H1 (cell line): Measurements from ENCODE around the gene MICU1. TPM values are rescaled to one million over a fixed set of nuclear protein-coding genes. Genes with fewer than 3 reads are reported as not detected.
A peak's percentile ranks its signal among the peaks of the same experiment; 100 is the strongest.

Experiments used
- CTCF ChIA-PET: fragments of 300-600 bp; sonication (Branson Sonifier 250); formaldehyde crosslinking; loops from one replicate; lab custom pipeline; 2021; ENCODE audit not compliant: partially characterized antibody; lab: Charles Lee
- POLR2A ChIA-PET: fragments of 300-600 bp; sonication (Branson Sonifier 250); formaldehyde crosslinking; loops from one replicate; lab custom pipeline; 2021; ENCODE audit warnings: inconsistent platforms; ENCODE audit not compliant: partially characterized antibody; lab: Charles Lee
- DNase-seq, 2 experiments: peaks; one replicate each; pipeline versions ENCODE4 v3.0.0 to v3.0.0-alpha.2; 2010 to 2022; ENCODE audit warnings: low spot score in 2 of 2, low read depth in 1 of 2, mixed read lengths in 1 of 2
- FAIRE-seq: peaks from 2 replicates; lab custom pipeline; 2011; peaks lifted over from hg19 to GRCh38; lab: Jason Lieb, UNC
- H2AFZ ChIP-seq: 2 replicates; pipeline ENCODE4 v1.8.1; 2012; ENCODE audit warnings: low read length, inconsistent platforms
- H2AK5ac ChIP-seq: 2 replicates; pipeline ENCODE4 v1.6.1; 2013; ENCODE audit warnings: low read depth, low read length
- H2BK120ac ChIP-seq: replicated peaks from 2 replicates; pipeline ENCODE3; 2013; ENCODE audit warnings: low read depth, low read length, inconsistent platforms
- H2BK12ac ChIP-seq: 2 replicates; pipeline ENCODE4 v1.6.1; 2013; ENCODE audit warnings: low read depth, low read length
- H2BK15ac ChIP-seq: 2 replicates; pipeline ENCODE4 v1.6.1; 2013; ENCODE audit warnings: low read length
- H2BK20ac ChIP-seq: 2 replicates; pipeline ENCODE4 v1.6.1; 2013; ENCODE audit warnings: low read length
- H2BK5ac ChIP-seq: 2 replicates; pipeline ENCODE4 v1.6.1; 2013; ENCODE audit warnings: low read depth, low read length
- H3K14ac ChIP-seq: 2 replicates; pipeline ENCODE4 v1.6.1; 2013; ENCODE audit warnings: inconsistent platforms; ENCODE audit not compliant: insufficient read length
- H3K18ac ChIP-seq: 2 replicates; pipeline ENCODE4 v1.6.1; 2013; ENCODE audit warnings: low read length; ENCODE audit errors: extremely low read depth
- H3K23ac ChIP-seq: 2 replicates; pipeline ENCODE4 v1.6.1; 2013; ENCODE audit warnings: inconsistent platforms; ENCODE audit not compliant: insufficient read length
- H3K23me2 ChIP-seq: 2 replicates; pipeline ENCODE4 v1.6.1; 2013; ENCODE audit warnings: low read depth, low read length
- H3K27ac ChIP-seq: 2 replicates; pipeline ENCODE4 v1.6.1; 2011; ENCODE audit warnings: low read depth, low read length, inconsistent platforms
- H3K27me3 ChIP-seq, 4 experiments: replicated peaks in 1 of 4; 1 replicate in 1 of 4; 2 replicates in 3 of 4; pipeline versions ENCODE4 v1.6.1 to v1.8.1; 2011 to 2013; ENCODE audit warnings: low read length in 3 of 4, mild to moderate bottlenecking in 3 of 4, inconsistent platforms in 2 of 4, mixed read lengths in 2 of 4, moderate library complexity in 1 of 4; ENCODE audit not compliant: control insufficient read depth in 3 of 4, insufficient read depth in 3 of 4; ENCODE audit errors: extremely low read depth in 1 of 4
- H3K36me3 ChIP-seq, 4 experiments: 2 replicates each; pipeline versions ENCODE4 v1.6.1 to v1.8.1; 2011 to 2013; ENCODE audit warnings: mild to moderate bottlenecking in 4 of 4, low read length in 3 of 4, moderate library complexity in 2 of 4, control low read depth in 1 of 4, inconsistent platforms in 1 of 4; ENCODE audit not compliant: insufficient read depth in 4 of 4, control insufficient read depth in 2 of 4
- H3K4ac ChIP-seq: replicated peaks from 2 replicates; pipeline ENCODE3; 2013; ENCODE audit warnings: low read length, low read depth, mixed read lengths, inconsistent platforms; ENCODE audit not compliant: insufficient read length
- H3K4me1 ChIP-seq, 4 experiments: replicated peaks in 1 of 4; 1 replicate in 1 of 4; 2 replicates in 3 of 4; pipeline versions ENCODE4 v1.6.1 to v1.8.1; 2011 to 2013; ENCODE audit warnings: low read length in 3 of 4, inconsistent platforms in 2 of 4, mixed read lengths in 1 of 4; ENCODE audit not compliant: insufficient read depth in 4 of 4, control insufficient read depth in 3 of 4
- H3K4me2 ChIP-seq, 2 experiments: 2 replicates each; pipeline versions ENCODE4 v1.6.1 to v1.8.1; 2011 to 2013; ENCODE audit warnings: low read depth in 2 of 2, low read length in 2 of 2, control low read depth in 1 of 2, inconsistent platforms in 1 of 2, mild to moderate bottlenecking in 1 of 2; ENCODE audit not compliant: insufficient read depth in 1 of 2
- H3K4me3 ChIP-seq, 4 experiments: fragments of 200-600, 300-600 bp in 1 of 4; sonication (generic), shearing (Covaris generic), sonication (Bioruptor Twin) in 1 of 4; 2 replicates each; pipeline versions ENCODE4 v1.5.1 to v1.8.1; 2011 to 2016; ENCODE audit warnings: low read length in 4 of 4, low read depth in 3 of 4, control low read depth in 2 of 4, inconsistent platforms in 2 of 4, mild to moderate bottlenecking in 2 of 4, mixed read lengths in 1 of 4, moderate library complexity in 1 of 4; ENCODE audit not compliant: insufficient read depth in 2 of 4; ENCODE audit errors: extremely low read depth in 1 of 4
- H3K56ac ChIP-seq: replicated peaks from 2 replicates; pipeline ENCODE3; 2013; ENCODE audit warnings: low read depth, mild to moderate bottlenecking, mixed read lengths, low read length, inconsistent platforms; ENCODE audit not compliant: insufficient read length
- H3K79me1 ChIP-seq: 2 replicates; pipeline ENCODE4 v1.6.1; 2013; ENCODE audit warnings: low read depth, low read length, control low read depth
- H3K79me2 ChIP-seq, 2 experiments: 2 replicates each; pipeline versions ENCODE4 v1.6.1 to v1.8.1; 2012 to 2013; ENCODE audit warnings: low read length in 2 of 2, mild to moderate bottlenecking in 2 of 2, inconsistent platforms in 1 of 2; ENCODE audit not compliant: insufficient read depth in 2 of 2, control insufficient read depth in 1 of 2
- H3K9ac ChIP-seq, 4 experiments: replicated peaks in 1 of 4; 1 replicate in 1 of 4; 2 replicates in 3 of 4; pipeline versions ENCODE4 v1.6.1 to v1.8.1; 2011 to 2013; ENCODE audit warnings: low read depth in 3 of 4, low read length in 3 of 4, control low read depth in 2 of 4, mild to moderate bottlenecking in 2 of 4, moderate library complexity in 2 of 4, inconsistent platforms in 1 of 4; ENCODE audit errors: extremely low read depth in 1 of 4
- H3K9me3 ChIP-seq, 2 experiments: 2 replicates each; pipeline versions ENCODE4 v1.6.1 to v1.8.1; 2012 to 2013; ENCODE audit warnings: mild to moderate bottlenecking in 2 of 2, moderate library complexity in 2 of 2, control low read depth in 1 of 2, inconsistent platforms in 1 of 2, low read depth in 1 of 2, low read length in 1 of 2, mixed read lengths in 1 of 2; ENCODE audit not compliant: insufficient read depth in 2 of 2
- H4K20me1 ChIP-seq, 2 experiments: replicated peaks in 1 of 2; 2 replicates each; pipeline versions ENCODE3 to v1.8.1; 2011 to 2013; ENCODE audit warnings: inconsistent platforms in 2 of 2, low read length in 2 of 2, mild to moderate bottlenecking in 1 of 2; ENCODE audit not compliant: insufficient read depth in 2 of 2, control insufficient read depth in 1 of 2
- H4K5ac ChIP-seq: 2 replicates; pipeline ENCODE4 v1.6.1; 2013; ENCODE audit warnings: low read length, low read depth, mixed read lengths, inconsistent platforms; ENCODE audit not compliant: insufficient read length
- H4K8ac ChIP-seq: 2 replicates; pipeline ENCODE4 v1.8.0; 2013; ENCODE audit warnings: mild to moderate bottlenecking, moderate library complexity, low read length, inconsistent platforms; ENCODE audit not compliant: insufficient read depth; ENCODE audit errors: extremely low read depth
- H4K91ac ChIP-seq: replicated peaks from 2 replicates; pipeline ENCODE3; 2013; ENCODE audit warnings: low read length, mixed read lengths, inconsistent platforms; ENCODE audit not compliant: insufficient read length
- BACH1 ChIP-seq: IDR thresholded peaks from 2 replicates; pipeline ENCODE4 v1.6.1; 2012; ENCODE audit warnings: low read length, improper control_type of control experiment
- CBX5 ChIP-seq: fragments of 300-800, 300-1000 bp; sonication (generic); IDR thresholded peaks from 2 replicates; pipeline ENCODE4 v1.7.1; 2016; ENCODE audit warnings: antibody characterized with exemption, low read length, low read depth
- CEBPB ChIP-seq: IDR thresholded peaks from 2 replicates; pipeline ENCODE4 v1.6.1; 2012; ENCODE audit warnings: low read depth, low read length
- CTCF ChIP-seq, 3 experiments: IDR thresholded peaks; 1 replicate in 2 of 3; 2 replicates in 1 of 3; pipeline versions ENCODE4 v1.5.1 to v1.6.1; 2011; ENCODE audit warnings: low read length in 3 of 3, mild to moderate bottlenecking in 3 of 3, inconsistent platforms in 2 of 3, low read depth in 1 of 3, moderate library complexity in 1 of 3; ENCODE audit not compliant: insufficient read depth in 1 of 3; ENCODE audit errors: control extremely low read depth in 1 of 3
- EGR1 ChIP-seq: IDR thresholded peaks from 2 replicates; pipeline ENCODE4 v1.6.1; 2011; ENCODE audit warnings: low read depth, low read length, borderline replicate concordance
- JUN ChIP-seq: IDR thresholded peaks from 2 replicates; pipeline ENCODE4 v1.6.1; 2011; ENCODE audit warnings: low read depth, mild to moderate bottlenecking, improper control_type of control experiment, low read length
- POLR2A ChIP-seq, 2 experiments: IDR thresholded peaks; 1 replicate in 1 of 2; 2 replicates in 1 of 2; pipeline ENCODE4 v1.6.1; 2011; ENCODE audit warnings: low read depth in 2 of 2, low read length in 2 of 2, mild to moderate bottlenecking in 2 of 2; ENCODE audit errors: control extremely low read depth in 1 of 2
- RAD21 ChIP-seq, 2 experiments: IDR thresholded peaks in 1 of 2; conservative IDR thresholded peaks in 1 of 2; 2 replicates each; pipeline ENCODE4 v1.6.1; 2011; ENCODE audit warnings: low read depth in 2 of 2, low read length in 2 of 2, improper control_type of control experiment in 1 of 2, inconsistent platforms in 1 of 2, mild to moderate bottlenecking in 1 of 2, moderate library complexity in 1 of 2
- SAP30 ChIP-seq: fragments of 300-600 bp; sonication (generic); IDR thresholded peaks from 2 replicates; pipeline ENCODE4 v1.7.1; 2012; ENCODE audit warnings: low read length, moderate library complexity, mild to moderate bottlenecking, inconsistent platforms; ENCODE audit not compliant: insufficient read depth, insufficient replicate concordance
- TAF7 ChIP-seq: optimal IDR thresholded peaks from 2 replicates; pipeline ENCODE3; 2011; ENCODE audit warnings: low read depth, mild to moderate bottlenecking, inconsistent platforms, low read length, moderate library complexity, borderline replicate concordance
- whole genome bisulfite sequencing, 2 experiments: shearing (Covaris generic) in 1 of 2; methylation state at CpG; one replicate each; pipeline versions ENCODE4 v1.1.6 to v1.1.7; 2013 to 2015; ENCODE audit warnings: low lambda C conversion rate in 2 of 2, mixed read lengths in 2 of 2, inconsistent platforms in 1 of 2, low coverage in 1 of 2, missing lambda C conversion rate in 1 of 2; ENCODE audit not compliant: insufficient replicate concordance in 2 of 2, insufficient coverage in 1 of 2, insufficient read length in 1 of 2; ENCODE audit errors: extremely low coverage in 1 of 2, missing lambda C conversion rate in 1 of 2; 5-methylcytosine and 5-hydroxymethylcytosine counted together
- polyA plus RNA-seq, 7 experiments: library from polyadenylated mRNA; depleted of rRNA in 3 of 7; stranded (reverse) in 5 of 7; unstranded in 2 of 7; fragments of >200 nt in 5 of 7; fragments of 200-250 nt in 2 of 7; gene quantifications; 1 replicate in 5 of 7; 2 replicates in 1 of 7; 4 replicates in 1 of 7; pipeline versions ENCODE4 v1.2.1 to v1.2.3, GENCODE V29; 2011 to 2013; ENCODE audit warnings: missing spikeins in 2 of 7, mixed read lengths in 2 of 7
- total RNA-seq: library from RNA; stranded (reverse); fragmentation: NEBNext Ultra II Directional; extraction: Animal tissue kit (Norgen Biotek cat#: 25700); gene quantifications from 2 replicates; pipeline ENCODE4 v1.2.1, GENCODE V29; 2021

MICU1 gene
- total and polyA plus RNA-seq, 2 of the 8 experiments (the other 6 are each of a cell fraction or from before 2014, with no cell fraction given): 18.0 to 36.7 TPM

- H3K36me3 ChIP-seq: no peaks in the 10 kb centered on the region
- H3K9ac ChIP-seq: no peak overlapping the region
- no peak overlapping the region for H3K23ac ChIP-seq
- no peak overlapping the region for H4K5ac ChIP-seq
- 0 out of 2 replicates have a peak overlapping the region, but pooled peaks have one; percentile 17 for H2BK12ac ChIP-seq
- no peak overlapping the region for H2BK5ac ChIP-seq
- no peak overlapping the region for H4K91ac ChIP-seq
- DNase-seq: no peak
- no peak overlapping the region for H2AFZ ChIP-seq
- H2BK20ac ChIP-seq: no peak overlapping the region
- no peak overlapping the region for H3K56ac ChIP-seq
- ChIA-PET POLR2A (no interaction called here), CTCF (interaction anchor here (1.2 kb wide), 1 partner anchor 175 kb away, joined by 3 read pairs; no protein-coding TSS in a partner anchor)
- no peaks in the 10 kb centered on the region for H3K23me2 ChIP-seq
- H3K79me2 ChIP-seq: no peaks in the 10 kb centered on the region
- H3K14ac ChIP-seq: no peak overlapping the region
- H3K18ac ChIP-seq: no peak overlapping the region
- H2AK5ac ChIP-seq: no peak overlapping the region
- no peaks in the 10 kb centered on the region for H3K9me3 ChIP-seq
- peak overlapping the region; percentile 72; the same call in 1 of the 2 replicates for H2BK15ac ChIP-seq
- 93% methylated on average over 5 of the region's 5 CpGs; no CpG with 5 or more reads in 1 of the 2 experiments for WGBS, 2 experiments
- H3K79me1 ChIP-seq: no peaks in the 10 kb centered on the region
- H4K20me1 ChIP-seq: no peaks in the 10 kb centered on the region
- no peak overlapping the region for H3K4me3 ChIP-seq
- no peaks in the 10 kb centered on the region for H3K27me3 ChIP-seq
- no peak overlapping the region for H4K8ac ChIP-seq
- no peak overlapping the region for H3K27ac ChIP-seq
- no peak overlapping the region for H3K4ac ChIP-seq
- H3K4me1 ChIP-seq: no peaks in the 10 kb centered on the region
- H2BK120ac ChIP-seq: no peak overlapping the region
- FAIRE-seq: no peak
- no peak overlapping the region for H3K4me2 ChIP-seq
- TF ChIP-seq CEBPB: no peak
- TF ChIP-seq RAD21 (IDR thresholded peaks at IDR 0.05 in 1 of 2, conservative IDR thresholded peaks at IDR 0.05 in 1 of 2; ENCODE audit: low read depth in 2 of 2, low read length in 2 of 2): no peak
- TF ChIP-seq CTCF (IDR thresholded peaks at IDR 0.05; ENCODE audit: control extremely low read depth in 1 of 3, insufficient read depth in 1 of 3, low read depth in 1 of 3, low read length in 3 of 3): no peak
- TF ChIP-seq EGR1: no peak
- TF ChIP-seq TAF7: no peak
- no peak for TF ChIP-seq JUN
- TF ChIP-seq POLR2A (IDR thresholded peaks at IDR 0.05; ENCODE audit: control extremely low read depth in 1 of 2, low read depth in 2 of 2, low read length in 2 of 2): no peak
- TF ChIP-seq CBX5: no peak
- no peak for TF ChIP-seq BACH1
- no peak for TF ChIP-seq SAP30
Measured at GRCh38 chr10:72658696-72659400, 33.0 kb upstream of the MICU1 start.
